GM19397 (cell line): ENCODE measurements around the gene BCL11B.
"Not testable (repeated sequence)": the region's sequence is repeated elsewhere in the genome, so short reads cannot be mapped to it uniquely, and the experiment has no call there.

ENCODE experiments used
- ATAC-seq: cut with Tn5 transposase; IDR thresholded peaks from one replicate; pipeline ENCODE4 v1.9.1; 2021; ENCODE audit warnings: mild to moderate bottlenecking, moderate library complexity; ENCODE audit not compliant: unreplicated experiment

The BCL11B gene

DNA sequence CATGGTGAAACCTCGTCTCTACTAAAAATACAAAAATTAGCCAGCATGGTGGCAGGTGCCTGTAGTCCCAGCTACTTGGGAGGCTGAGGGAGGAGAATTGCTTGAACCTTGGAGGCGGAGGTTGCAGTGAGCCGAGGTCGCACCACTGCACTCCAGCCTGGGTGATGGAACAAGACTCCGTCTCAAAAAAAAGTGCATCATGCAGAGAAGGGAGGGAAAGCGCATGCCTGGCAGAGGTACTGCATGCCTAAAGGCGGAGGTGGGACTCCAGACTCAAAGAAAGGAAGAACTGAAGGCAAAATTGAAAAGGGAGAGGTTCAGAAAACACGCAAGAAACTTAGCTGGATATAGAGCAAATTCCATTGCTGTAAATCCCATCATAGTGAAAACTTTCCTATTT, 85.7 kb downstream of the BCL11B start:
- not testable (repeated sequence) for ATAC-seq

GRCh38 chr14:99185436-99186068, 86.4 kb downstream of the BCL11B start:
- no peak for ATAC-seq

DNA sequence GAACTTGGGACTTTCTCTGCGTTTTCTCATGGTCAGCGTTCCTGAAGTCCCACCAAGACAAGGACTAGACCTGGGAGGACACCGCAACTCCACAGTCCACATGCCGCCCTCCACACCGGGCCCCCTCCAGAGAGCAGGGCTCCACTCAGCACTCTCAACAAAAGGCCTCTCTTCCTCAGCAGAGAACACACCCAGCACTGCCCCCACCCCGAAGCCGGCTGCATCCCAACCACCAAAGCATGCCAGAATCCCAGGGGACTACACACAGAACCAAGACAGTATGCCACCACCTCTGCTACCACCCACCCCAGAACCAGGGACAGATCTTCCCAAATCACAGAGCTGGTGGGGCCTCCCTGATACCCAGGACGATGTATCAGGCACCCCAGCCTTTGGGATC, 88.3 kb downstream of the BCL11B start:
- ATAC-seq: no peak

DNA sequence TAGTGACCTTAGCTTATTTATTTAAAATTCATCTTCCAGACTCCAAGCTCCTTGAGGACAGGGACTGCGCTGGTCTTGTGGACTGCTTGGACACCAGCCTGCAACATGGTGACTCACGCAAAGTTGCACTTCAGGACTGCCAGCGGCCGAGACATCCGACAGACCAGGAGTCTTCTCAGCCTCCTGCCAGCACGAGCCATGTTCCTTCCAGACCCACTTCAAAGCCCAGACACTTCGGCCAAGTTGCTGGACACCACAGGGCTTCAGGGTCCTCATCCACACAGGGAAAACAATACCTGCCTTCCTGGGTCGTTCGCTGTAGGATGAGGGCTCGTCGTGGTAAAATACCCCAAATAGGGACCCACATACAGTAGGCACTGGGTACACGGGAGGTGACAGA, 88.7 kb downstream of the BCL11B start:
- ATAC-seq: no peak

- ATAC-seq: no peak
Measured at GRCh38 chr14:99182548-99183250, 89.3 kb downstream of the BCL11B start.

- ATAC-seq: no peak
Measured at GRCh38 chr14:99181804-99182520, 90.0 kb downstream of the BCL11B start.

DNA sequence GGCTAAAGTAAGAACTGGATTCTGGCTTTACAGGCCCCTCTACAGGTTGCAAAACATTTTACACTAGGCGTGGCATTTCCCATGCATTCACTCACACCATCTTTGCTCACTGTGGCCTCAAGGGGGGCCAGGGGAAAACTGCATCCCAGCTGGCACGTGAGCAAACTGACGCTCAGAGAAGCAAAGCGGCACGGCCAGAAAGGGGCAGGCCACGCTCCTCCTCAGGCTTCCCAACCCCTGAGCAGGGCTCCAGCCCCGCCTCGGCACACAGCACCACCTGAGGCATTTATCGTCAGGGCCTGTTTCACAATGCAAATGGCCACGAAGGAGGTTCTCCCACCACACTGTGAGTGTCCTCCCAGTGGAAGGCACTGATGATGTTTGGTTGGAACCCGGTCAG, 90.8 kb downstream of the BCL11B start:
- no peak for ATAC-seq

- ATAC-seq: no peak
Measured at GRCh38 chr14:99179946-99180345, 92.1 kb downstream of the BCL11B start.

DNA sequence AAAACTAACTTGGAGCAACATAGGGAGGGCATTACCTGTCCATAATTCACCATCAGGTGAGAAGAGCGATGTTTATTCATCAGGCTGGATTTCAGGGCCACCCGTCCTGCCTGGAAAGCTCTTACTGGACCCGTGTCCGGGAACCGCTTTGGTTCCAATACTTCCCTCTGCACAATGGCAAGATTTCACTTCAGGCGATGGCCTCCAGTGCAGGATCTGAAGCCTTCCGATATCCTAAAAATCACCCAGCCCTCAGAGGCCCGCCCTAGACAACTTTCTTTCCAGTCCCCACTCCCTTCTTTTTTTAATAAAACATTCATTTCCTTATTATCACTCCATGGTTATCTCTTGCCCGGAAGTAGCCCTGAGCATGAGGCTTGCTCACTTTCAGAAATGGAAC, 92.5 kb downstream of the BCL11B start:
- no peak for ATAC-seq

DNA sequence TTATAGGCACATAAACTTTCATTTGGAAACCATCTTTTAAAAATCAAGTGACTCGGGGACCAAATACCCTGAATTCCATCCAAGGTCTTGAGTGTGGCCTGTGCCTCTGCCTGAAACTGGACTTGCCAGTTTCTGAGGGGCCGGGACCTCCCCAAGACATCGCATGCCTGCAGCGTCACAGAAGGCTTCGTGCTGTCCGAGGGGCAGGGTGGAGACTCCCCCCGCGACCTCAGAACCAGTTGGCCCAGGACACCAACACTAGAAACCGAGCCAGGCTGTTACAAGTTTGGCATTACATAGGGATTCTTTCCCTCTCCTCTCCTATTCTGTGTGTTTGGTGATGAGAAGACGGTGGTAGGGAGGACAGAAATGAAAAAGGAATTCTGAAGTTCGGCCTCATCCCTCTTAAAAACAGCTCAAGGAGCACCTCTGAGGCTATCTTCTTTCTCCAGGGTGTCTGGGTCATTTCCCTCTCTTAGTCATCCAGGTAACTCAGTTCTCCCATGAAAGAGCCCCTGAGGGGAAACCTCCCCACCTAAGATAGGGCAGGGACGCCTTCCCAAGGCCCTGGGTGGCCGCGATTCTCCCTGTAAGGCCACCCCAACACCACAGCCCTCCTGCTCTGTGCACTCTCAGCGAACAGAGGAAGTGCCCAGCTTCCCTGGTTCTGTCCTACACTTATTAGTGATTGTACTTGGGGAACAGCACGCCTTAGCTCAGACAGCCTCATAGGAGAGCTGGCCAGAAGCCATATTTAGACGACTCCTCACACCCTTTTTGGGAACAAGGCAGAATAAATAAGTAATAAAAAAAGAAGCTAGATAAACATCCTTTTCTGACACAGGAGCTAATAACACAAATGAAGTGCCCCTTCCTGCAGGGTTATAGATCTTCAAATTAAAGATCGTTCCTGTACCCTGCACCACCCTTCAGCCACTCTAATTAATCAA, 93.8 kb downstream of the BCL11B start:
- no peak for ATAC-seq

- no peak for ATAC-seq
Measured at GRCh38 chr14:99177046-99177655, 94.8 kb downstream of the BCL11B start.

GRCh38 chr14:99176156-99176945, 95.6 kb downstream of the BCL11B start:
- no peak for ATAC-seq

DNA sequence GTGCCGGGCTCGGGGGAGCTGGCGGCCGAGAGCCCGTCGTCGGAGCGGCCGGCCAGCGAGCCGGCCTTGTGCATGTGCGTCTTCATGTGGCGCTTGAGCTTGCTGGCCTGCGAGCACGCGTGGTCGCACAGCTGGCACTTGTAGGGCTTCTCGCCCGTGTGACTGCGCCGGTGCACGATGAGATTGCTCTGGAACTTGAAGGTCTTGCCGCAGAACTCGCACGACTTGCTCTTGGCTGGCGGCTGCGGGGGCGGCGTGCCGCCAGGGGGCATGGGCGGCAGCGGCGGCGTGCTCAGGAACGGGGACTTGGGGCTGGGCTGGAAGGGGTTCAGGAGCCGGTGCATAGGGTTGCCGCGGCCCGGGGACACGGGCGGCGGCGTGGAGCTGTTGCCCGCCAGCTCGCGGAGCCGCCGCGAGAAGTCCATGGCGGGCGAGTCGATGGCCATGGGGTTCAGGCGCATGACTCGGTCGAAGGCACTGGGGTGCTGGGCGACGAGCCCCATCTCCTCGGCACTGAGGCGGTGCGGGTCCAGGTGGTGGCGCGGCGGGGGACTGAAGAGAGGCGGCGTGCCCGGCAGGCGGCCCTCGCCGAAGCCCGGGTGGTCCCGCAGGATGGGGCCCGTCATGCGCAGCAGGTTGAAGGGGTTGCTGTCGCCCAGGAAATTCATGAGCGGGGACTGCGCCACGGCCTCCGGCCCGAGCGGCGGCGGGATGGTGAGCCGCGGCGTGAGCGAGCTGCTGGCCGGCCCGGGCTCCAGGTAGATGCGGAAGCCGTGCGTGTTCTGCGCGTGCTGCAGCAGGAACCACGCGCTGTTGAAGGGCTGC, 96.5 kb downstream of the BCL11B start:
- no peak for ATAC-seq

DNA sequence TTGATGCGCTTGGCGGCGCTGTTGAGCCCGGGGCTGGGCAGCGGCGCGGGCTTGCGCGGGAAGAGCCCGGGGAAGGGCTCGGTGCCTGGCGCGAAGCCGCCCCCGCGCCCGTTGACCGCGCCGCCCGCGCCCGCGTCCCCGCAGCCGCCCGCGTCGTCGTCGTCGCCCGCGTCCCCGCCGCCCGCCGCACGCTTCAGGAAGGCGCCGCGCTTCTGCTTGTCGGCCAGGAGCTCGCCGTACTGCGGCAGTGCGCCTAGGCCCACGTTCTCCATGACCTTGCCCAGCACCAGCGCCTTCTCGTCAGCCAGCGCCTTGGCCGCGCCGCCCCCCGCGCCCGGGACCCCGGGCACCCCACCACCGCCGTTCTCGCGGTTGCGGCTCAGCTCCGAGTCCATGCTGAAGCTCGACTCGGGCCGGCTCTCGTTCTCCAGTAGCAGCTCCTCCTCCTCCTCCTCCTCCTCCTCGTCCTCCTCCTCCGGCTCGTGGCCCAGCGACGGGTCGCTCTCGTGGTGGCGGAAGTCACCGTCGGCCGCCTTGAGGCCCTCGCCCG, 97.2 kb downstream of the BCL11B start:
- ATAC-seq: no peak

GRCh38 chr14:99174081-99174769, 97.8 kb downstream of the BCL11B start:
- ATAC-seq: no peak

DNA sequence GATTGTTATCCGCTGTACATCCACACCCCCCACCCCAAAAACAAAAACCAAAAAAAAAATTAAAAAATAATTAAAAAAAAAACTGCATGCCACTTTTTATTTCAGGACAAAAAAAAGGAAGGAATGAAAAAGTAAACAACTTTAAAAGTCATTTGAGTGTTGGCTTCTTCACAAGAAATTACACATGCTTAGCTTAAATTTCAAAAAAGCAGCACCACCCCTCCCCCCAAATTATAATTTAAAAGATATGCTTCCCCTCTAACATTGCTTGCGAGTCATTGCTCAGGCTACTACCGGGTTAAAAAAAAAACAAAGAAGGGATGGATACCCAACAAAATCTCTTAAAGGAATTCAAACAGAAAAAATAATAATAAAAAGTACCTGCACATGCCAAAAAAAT, 98.5 kb downstream of the BCL11B start:
- no peak for ATAC-seq

DNA sequence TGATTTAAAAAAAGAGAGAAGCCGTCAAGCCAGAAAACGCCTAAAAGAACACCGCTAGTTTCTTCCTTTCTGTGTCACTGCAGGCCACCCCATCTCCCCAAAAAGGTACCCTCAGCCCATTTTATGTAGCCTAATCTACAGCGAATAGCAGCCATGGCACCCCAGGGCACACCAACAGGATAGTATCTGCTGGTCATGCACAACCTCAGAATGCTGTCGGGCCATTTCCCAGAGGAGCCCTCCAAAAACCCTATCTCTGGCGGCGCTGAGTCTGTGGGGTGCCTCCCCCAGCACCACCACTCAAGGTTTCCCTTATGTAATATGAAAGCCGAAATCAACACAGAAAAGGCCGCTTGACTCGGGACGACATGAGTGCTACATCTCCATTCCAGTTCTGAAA, 98.9 kb downstream of the BCL11B start:
- no peak for ATAC-seq

GRCh38 chr14:99171396-99171795, 100.6 kb downstream of the BCL11B start:
- no peak for ATAC-seq
